Fibroblast of skin of right biceps (primary cell): Measurements from ENCODE around the gene SAMD4B.
A peak's percentile ranks its signal among the peaks of the same experiment; 100 is the strongest.
"Not testable (repeated sequence)": the region's sequence is repeated elsewhere in the genome, so short reads cannot be mapped to it uniquely, and the experiment has no call there.

Source experiments
- DNase-seq: peaks from one replicate; pipeline ENCODE4 v3.0.0-alpha.2; 2013

SAMD4B gene

GRCh38 chr19:39335168-39335548 lies 7.1 kb upstream of the SAMD4B start:
- no peak for DNase-seq

GRCh38 chr19:39336483-39336882 lies 5.7 kb upstream of the SAMD4B start:
- DNase-seq = no peak

- no peak for DNase-seq
Observed at GRCh38 chr19:39339674-39340073, 2.5 kb upstream of the SAMD4B start.

GRCh38 chr19:39340156-39340555 lies 2.1 kb upstream of the SAMD4B start:
- not testable (repeated sequence) for DNase-seq

- peak; percentile 22 for DNase-seq
Observed at GRCh38 chr19:39341129-39341718, 997 bp upstream of the SAMD4B start.

GRCh38 chr19:39342647-39343305 lies 555 bp downstream of the SAMD4B start:
- peak; percentile 16 for DNase-seq

- no peak for DNase-seq
Observed at GRCh38 chr19:39345956-39346355, 3.7 kb downstream of the SAMD4B start.

- peak; percentile 48 for DNase-seq
Observed at GRCh38 chr19:39347332-39348164, 5.3 kb downstream of the SAMD4B start.

- DNase-seq = no peak
Observed at GRCh38 chr19:39349326-39349725, 7.1 kb downstream of the SAMD4B start.

- DNase-seq = no peak
Observed at GRCh38 chr19:39350156-39350555, 7.9 kb downstream of the SAMD4B start.

GRCh38 chr19:39351537-39352064 lies 9.4 kb downstream of the SAMD4B start:
- peak; percentile 34 for DNase-seq

GRCh38 chr19:39352381-39353255 lies 10.4 kb downstream of the SAMD4B start:
- peak; percentile 24 for DNase-seq

GRCh38 chr19:39355253-39355652 lies 13.0 kb downstream of the SAMD4B start:
- no peak for DNase-seq

- no peak for DNase-seq
Observed at GRCh38 chr19:39356073-39356472, 13.9 kb downstream of the SAMD4B start.

GRCh38 chr19:39356647-39357046 lies 14.4 kb downstream of the SAMD4B start:
- no peak for DNase-seq

GRCh38 chr19:39359026-39359425 lies 16.8 kb downstream of the SAMD4B start:
- DNase-seq = no peak

- DNase-seq = no peak
Observed at GRCh38 chr19:39360599-39360998, 18.4 kb downstream of the SAMD4B start.

GRCh38 chr19:39362682-39363657 lies 20.7 kb downstream of the SAMD4B start:
- peak; percentile 83 for DNase-seq

GRCh38 chr19:39363901-39364457 lies 21.8 kb downstream of the SAMD4B start:
- peak; percentile 45 for DNase-seq

GRCh38 chr19:39365531-39365930 lies 23.3 kb downstream of the SAMD4B start:
- no peak for DNase-seq

- no peak for DNase-seq
Observed at GRCh38 chr19:39369200-39369599, 27.0 kb downstream of the SAMD4B start.
